Measurements from ENCODE around the gene DLD.

DNA sequence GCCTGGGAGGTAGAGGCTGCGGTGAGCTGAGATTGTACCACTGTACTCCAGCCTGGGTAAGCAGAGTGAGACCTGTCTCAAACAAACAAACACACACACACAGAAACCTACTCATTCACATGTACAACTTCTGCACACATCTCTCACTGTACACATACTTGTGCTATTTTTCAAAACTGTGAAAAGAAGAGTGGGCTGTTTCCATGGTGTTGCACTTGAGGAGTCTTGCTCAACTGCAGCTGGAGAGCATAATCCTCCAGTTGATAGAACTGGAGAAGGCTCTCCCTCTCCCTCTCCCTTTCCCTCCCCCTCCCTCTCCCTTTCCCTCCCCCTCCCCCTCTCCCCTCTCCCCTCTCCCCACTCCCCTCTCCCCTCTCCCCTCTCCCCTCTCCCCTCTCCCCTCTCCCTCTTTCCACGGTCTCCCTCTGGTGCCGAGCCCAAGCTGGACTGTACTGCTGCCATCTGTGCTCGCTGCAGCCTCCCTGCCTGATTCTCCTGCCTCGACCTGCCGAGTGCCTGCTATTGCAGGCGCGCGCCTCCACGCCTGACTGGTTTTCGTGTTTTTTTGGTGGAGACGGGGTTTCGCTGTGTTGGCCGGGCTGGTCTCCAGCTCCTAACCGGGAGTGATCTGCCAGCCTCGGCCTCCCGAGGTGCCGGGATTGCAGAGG is 43.7 kb upstream of the DLD start:
- TF ChIP-seq, protein P1, sequence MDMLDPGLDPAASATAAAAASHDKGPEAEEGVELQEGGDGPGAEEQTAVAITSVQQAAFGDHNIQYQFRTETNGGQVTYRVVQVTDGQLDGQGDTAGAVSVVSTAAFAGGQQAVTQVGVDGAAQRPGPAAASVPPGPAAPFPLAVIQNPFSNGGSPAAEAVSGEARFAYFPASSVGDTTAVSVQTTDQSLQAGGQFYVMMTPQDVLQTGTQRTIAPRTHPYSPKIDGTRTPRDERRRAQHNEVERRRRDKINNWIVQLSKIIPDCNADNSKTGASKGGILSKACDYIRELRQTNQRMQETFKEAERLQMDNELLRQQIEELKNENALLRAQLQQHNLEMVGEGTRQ (CRISPR knock-in tag; IDR thresholded peaks at IDR 0.05): no peak
- TF ChIP-seq, protein P2, sequence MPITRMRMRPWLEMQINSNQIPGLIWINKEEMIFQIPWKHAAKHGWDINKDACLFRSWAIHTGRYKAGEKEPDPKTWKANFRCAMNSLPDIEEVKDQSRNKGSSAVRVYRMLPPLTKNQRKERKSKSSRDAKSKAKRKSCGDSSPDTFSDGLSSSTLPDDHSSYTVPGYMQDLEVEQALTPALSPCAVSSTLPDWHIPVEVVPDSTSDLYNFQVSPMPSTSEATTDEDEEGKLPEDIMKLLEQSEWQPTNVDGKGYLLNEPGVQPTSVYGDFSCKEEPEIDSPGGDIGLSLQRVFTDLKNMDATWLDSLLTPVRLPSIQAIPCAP (CRISPR knock-in tag; IDR thresholded peaks at IDR 0.05): no peak
- TF ChIP-seq, protein P3, sequence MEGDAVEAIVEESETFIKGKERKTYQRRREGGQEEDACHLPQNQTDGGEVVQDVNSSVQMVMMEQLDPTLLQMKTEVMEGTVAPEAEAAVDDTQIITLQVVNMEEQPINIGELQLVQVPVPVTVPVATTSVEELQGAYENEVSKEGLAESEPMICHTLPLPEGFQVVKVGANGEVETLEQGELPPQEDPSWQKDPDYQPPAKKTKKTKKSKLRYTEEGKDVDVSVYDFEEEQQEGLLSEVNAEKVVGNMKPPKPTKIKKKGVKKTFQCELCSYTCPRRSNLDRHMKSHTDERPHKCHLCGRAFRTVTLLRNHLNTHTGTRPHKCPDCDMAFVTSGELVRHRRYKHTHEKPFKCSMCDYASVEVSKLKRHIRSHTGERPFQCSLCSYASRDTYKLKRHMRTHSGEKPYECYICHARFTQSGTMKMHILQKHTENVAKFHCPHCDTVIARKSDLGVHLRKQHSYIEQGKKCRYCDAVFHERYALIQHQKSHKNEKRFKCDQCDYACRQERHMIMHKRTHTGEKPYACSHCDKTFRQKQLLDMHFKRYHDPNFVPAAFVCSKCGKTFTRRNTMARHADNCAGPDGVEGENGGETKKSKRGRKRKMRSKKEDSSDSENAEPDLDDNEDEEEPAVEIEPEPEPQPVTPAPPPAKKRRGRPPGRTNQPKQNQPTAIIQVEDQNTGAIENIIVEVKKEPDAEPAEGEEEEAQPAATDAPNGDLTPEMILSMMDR (IDR thresholded peaks at IDR 0.05): no peak
- TF ChIP-seq NFYB (CRISPR knock-in tag; conservative IDR thresholded peaks at IDR 0.05; ENCODE audit: low read depth): no peak
- TF ChIP-seq ELF4 (CRISPR knock-in tag; IDR thresholded peaks at IDR 0.05; ENCODE audit: low read depth): no peak
- TF ChIP-seq OVOL2 (CRISPR knock-in tag; IDR thresholded peaks at IDR 0.05; ENCODE audit: borderline replicate concordance): no peak
- TF ChIP-seq TCF7 (CRISPR knock-in tag; IDR thresholded peaks at IDR 0.05; ENCODE audit: low read depth): no peak
- no peak for TF ChIP-seq TEAD4 (CRISPR knock-in tag; IDR thresholded peaks at IDR 0.05)
